H1 (cell line): ENCODE measurements around the gene SLC22A13. TPM values are rescaled to one million over a fixed set of nuclear protein-coding genes. Genes with fewer than 3 reads are reported as not detected.

Source experiments
- CTCF ChIA-PET: fragments of 300-600 bp; sonication (Branson Sonifier 250); formaldehyde crosslinking; loops from one replicate; lab custom pipeline; 2021; ENCODE audit not compliant: partially characterized antibody; lab: Charles Lee
- POLR2A ChIA-PET: fragments of 300-600 bp; sonication (Branson Sonifier 250); formaldehyde crosslinking; loops from one replicate; lab custom pipeline; 2021; ENCODE audit warnings: inconsistent platforms; ENCODE audit not compliant: partially characterized antibody; lab: Charles Lee
- DNase-seq, 2 experiments: peaks; one replicate each; pipeline versions ENCODE4 v3.0.0 to v3.0.0-alpha.2; 2010 to 2022; ENCODE audit warnings: low spot score in 2 of 2, low read depth in 1 of 2, mixed read lengths in 1 of 2
- FAIRE-seq: peaks from 2 replicates; lab custom pipeline; 2011; peaks lifted over from hg19 to GRCh38; lab: Jason Lieb, UNC
- H2AFZ ChIP-seq: 2 replicates; pipeline ENCODE4 v1.8.1; 2012; ENCODE audit warnings: low read length, inconsistent platforms
- H2AK5ac ChIP-seq: 2 replicates; pipeline ENCODE4 v1.6.1; 2013; ENCODE audit warnings: low read depth, low read length
- H2BK120ac ChIP-seq: replicated peaks from 2 replicates; pipeline ENCODE3; 2013; ENCODE audit warnings: low read depth, low read length, inconsistent platforms
- H2BK12ac ChIP-seq: 2 replicates; pipeline ENCODE4 v1.6.1; 2013; ENCODE audit warnings: low read depth, low read length
- H2BK15ac ChIP-seq: 2 replicates; pipeline ENCODE4 v1.6.1; 2013; ENCODE audit warnings: low read length
- H2BK20ac ChIP-seq: 2 replicates; pipeline ENCODE4 v1.6.1; 2013; ENCODE audit warnings: low read length
- H2BK5ac ChIP-seq: 2 replicates; pipeline ENCODE4 v1.6.1; 2013; ENCODE audit warnings: low read depth, low read length
- H3K14ac ChIP-seq: 2 replicates; pipeline ENCODE4 v1.6.1; 2013; ENCODE audit warnings: inconsistent platforms; ENCODE audit not compliant: insufficient read length
- H3K18ac ChIP-seq: 2 replicates; pipeline ENCODE4 v1.6.1; 2013; ENCODE audit warnings: low read length; ENCODE audit errors: extremely low read depth
- H3K23ac ChIP-seq: 2 replicates; pipeline ENCODE4 v1.6.1; 2013; ENCODE audit warnings: inconsistent platforms; ENCODE audit not compliant: insufficient read length
- H3K23me2 ChIP-seq: 2 replicates; pipeline ENCODE4 v1.6.1; 2013; ENCODE audit warnings: low read depth, low read length
- H3K27ac ChIP-seq: 2 replicates; pipeline ENCODE4 v1.6.1; 2011; ENCODE audit warnings: low read depth, low read length, inconsistent platforms
- H3K27me3 ChIP-seq, 4 experiments: replicated peaks in 1 of 4; 1 replicate in 1 of 4; 2 replicates in 3 of 4; pipeline versions ENCODE4 v1.6.1 to v1.8.1; 2011 to 2013; ENCODE audit warnings: low read length in 3 of 4, mild to moderate bottlenecking in 3 of 4, inconsistent platforms in 2 of 4, mixed read lengths in 2 of 4, moderate library complexity in 1 of 4; ENCODE audit not compliant: control insufficient read depth in 3 of 4, insufficient read depth in 3 of 4; ENCODE audit errors: extremely low read depth in 1 of 4
- H3K36me3 ChIP-seq, 4 experiments: 2 replicates each; pipeline versions ENCODE4 v1.6.1 to v1.8.1; 2011 to 2013; ENCODE audit warnings: mild to moderate bottlenecking in 4 of 4, low read length in 3 of 4, moderate library complexity in 2 of 4, control low read depth in 1 of 4, inconsistent platforms in 1 of 4; ENCODE audit not compliant: insufficient read depth in 4 of 4, control insufficient read depth in 2 of 4
- H3K4ac ChIP-seq: replicated peaks from 2 replicates; pipeline ENCODE3; 2013; ENCODE audit warnings: low read length, low read depth, mixed read lengths, inconsistent platforms; ENCODE audit not compliant: insufficient read length
- H3K4me1 ChIP-seq, 4 experiments: replicated peaks in 1 of 4; 1 replicate in 1 of 4; 2 replicates in 3 of 4; pipeline versions ENCODE4 v1.6.1 to v1.8.1; 2011 to 2013; ENCODE audit warnings: low read length in 3 of 4, inconsistent platforms in 2 of 4, mixed read lengths in 1 of 4; ENCODE audit not compliant: insufficient read depth in 4 of 4, control insufficient read depth in 3 of 4
- H3K4me2 ChIP-seq, 2 experiments: 2 replicates each; pipeline versions ENCODE4 v1.6.1 to v1.8.1; 2011 to 2013; ENCODE audit warnings: low read depth in 2 of 2, low read length in 2 of 2, control low read depth in 1 of 2, inconsistent platforms in 1 of 2, mild to moderate bottlenecking in 1 of 2; ENCODE audit not compliant: insufficient read depth in 1 of 2
- H3K4me3 ChIP-seq, 4 experiments: fragments of 200-600, 300-600 bp in 1 of 4; sonication (generic), shearing (Covaris generic), sonication (Bioruptor Twin) in 1 of 4; 2 replicates each; pipeline versions ENCODE4 v1.5.1 to v1.8.1; 2011 to 2016; ENCODE audit warnings: low read length in 4 of 4, low read depth in 3 of 4, control low read depth in 2 of 4, inconsistent platforms in 2 of 4, mild to moderate bottlenecking in 2 of 4, mixed read lengths in 1 of 4, moderate library complexity in 1 of 4; ENCODE audit not compliant: insufficient read depth in 2 of 4; ENCODE audit errors: extremely low read depth in 1 of 4
- H3K56ac ChIP-seq: replicated peaks from 2 replicates; pipeline ENCODE3; 2013; ENCODE audit warnings: low read depth, mild to moderate bottlenecking, mixed read lengths, low read length, inconsistent platforms; ENCODE audit not compliant: insufficient read length
- H3K79me1 ChIP-seq: 2 replicates; pipeline ENCODE4 v1.6.1; 2013; ENCODE audit warnings: low read depth, low read length, control low read depth
- H3K79me2 ChIP-seq, 2 experiments: 2 replicates each; pipeline versions ENCODE4 v1.6.1 to v1.8.1; 2012 to 2013; ENCODE audit warnings: low read length in 2 of 2, mild to moderate bottlenecking in 2 of 2, inconsistent platforms in 1 of 2; ENCODE audit not compliant: insufficient read depth in 2 of 2, control insufficient read depth in 1 of 2
- H3K9ac ChIP-seq, 4 experiments: replicated peaks in 1 of 4; 1 replicate in 1 of 4; 2 replicates in 3 of 4; pipeline versions ENCODE4 v1.6.1 to v1.8.1; 2011 to 2013; ENCODE audit warnings: low read depth in 3 of 4, low read length in 3 of 4, control low read depth in 2 of 4, mild to moderate bottlenecking in 2 of 4, moderate library complexity in 2 of 4, inconsistent platforms in 1 of 4; ENCODE audit errors: extremely low read depth in 1 of 4
- H3K9me3 ChIP-seq, 2 experiments: 2 replicates each; pipeline versions ENCODE4 v1.6.1 to v1.8.1; 2012 to 2013; ENCODE audit warnings: mild to moderate bottlenecking in 2 of 2, moderate library complexity in 2 of 2, control low read depth in 1 of 2, inconsistent platforms in 1 of 2, low read depth in 1 of 2, low read length in 1 of 2, mixed read lengths in 1 of 2; ENCODE audit not compliant: insufficient read depth in 2 of 2
- H4K20me1 ChIP-seq, 2 experiments: replicated peaks in 1 of 2; 2 replicates each; pipeline versions ENCODE3 to v1.8.1; 2011 to 2013; ENCODE audit warnings: inconsistent platforms in 2 of 2, low read length in 2 of 2, mild to moderate bottlenecking in 1 of 2; ENCODE audit not compliant: insufficient read depth in 2 of 2, control insufficient read depth in 1 of 2
- H4K5ac ChIP-seq: 2 replicates; pipeline ENCODE4 v1.6.1; 2013; ENCODE audit warnings: low read length, low read depth, mixed read lengths, inconsistent platforms; ENCODE audit not compliant: insufficient read length
- H4K8ac ChIP-seq: 2 replicates; pipeline ENCODE4 v1.8.0; 2013; ENCODE audit warnings: mild to moderate bottlenecking, moderate library complexity, low read length, inconsistent platforms; ENCODE audit not compliant: insufficient read depth; ENCODE audit errors: extremely low read depth
- H4K91ac ChIP-seq: replicated peaks from 2 replicates; pipeline ENCODE3; 2013; ENCODE audit warnings: low read length, mixed read lengths, inconsistent platforms; ENCODE audit not compliant: insufficient read length
- WGBS, 2 experiments: shearing (Covaris generic) in 1 of 2; methylation state at CpG; one replicate each; pipeline versions ENCODE4 v1.1.6 to v1.1.7; 2013 to 2015; ENCODE audit warnings: low lambda C conversion rate in 2 of 2, mixed read lengths in 2 of 2, inconsistent platforms in 1 of 2, low coverage in 1 of 2, missing lambda C conversion rate in 1 of 2; ENCODE audit not compliant: insufficient replicate concordance in 2 of 2, insufficient coverage in 1 of 2, insufficient read length in 1 of 2; ENCODE audit errors: extremely low coverage in 1 of 2, missing lambda C conversion rate in 1 of 2; 5-methylcytosine and 5-hydroxymethylcytosine counted together
- polyA plus RNA-seq, 7 experiments: library from polyadenylated mRNA; depleted of rRNA in 3 of 7; stranded (reverse) in 5 of 7; unstranded in 2 of 7; fragments of >200 nt in 5 of 7; fragments of 200-250 nt in 2 of 7; gene quantifications; 1 replicate in 5 of 7; 2 replicates in 1 of 7; 4 replicates in 1 of 7; pipeline versions ENCODE4 v1.2.1 to v1.2.3, GENCODE V29; 2011 to 2013; ENCODE audit warnings: missing spikeins in 2 of 7, mixed read lengths in 2 of 7
- total RNA-seq: library from RNA; stranded (reverse); fragmentation: NEBNext Ultra II Directional; extraction: Animal tissue kit (Norgen Biotek cat#: 25700); gene quantifications from 2 replicates; pipeline ENCODE4 v1.2.1, GENCODE V29; 2021
- TF ChIP-seq, protein P1 (sequence below): IDR thresholded peaks from 2 replicates; pipeline ENCODE4 v1.6.1; 2012; ENCODE audit warnings: low read length, inconsistent platforms
- TF ChIP-seq, protein P2 (sequence below): IDR thresholded peaks from 2 replicates; pipeline ENCODE4 v1.6.1; 2012; ENCODE audit warnings: inconsistent platforms

The SLC22A13 gene
- total and polyA plus RNA-seq, 2 of the 8 experiments (the other 6 are each of a cell fraction or from before 2014, with no cell fraction given), result 0.05 to 0.41 TPM

DNA sequence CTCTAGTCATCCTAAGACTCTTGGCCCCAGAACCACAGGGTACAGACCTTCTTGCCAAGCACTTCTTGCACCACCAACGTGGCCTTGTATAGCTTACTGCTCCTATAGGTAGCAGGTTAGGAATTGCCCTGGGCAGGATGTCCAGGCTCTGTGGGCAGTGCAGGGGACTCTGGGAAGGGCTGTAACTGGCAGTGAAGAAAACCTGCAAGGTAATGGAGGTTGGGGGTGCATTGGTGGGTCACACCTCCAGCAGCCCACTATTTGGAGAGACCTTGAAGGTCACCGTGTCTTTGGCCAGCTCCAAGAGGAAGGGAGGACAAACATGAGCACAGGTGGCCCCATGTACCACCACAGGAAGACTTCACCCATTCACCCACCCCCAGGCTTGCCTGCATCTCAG lies 59.6 kb downstream of the SLC22A13 start:
- no peak for FAIRE-seq
- H4K5ac ChIP-seq, result no peak overlapping the region
- no peak overlapping the region for H3K4me3 ChIP-seq
- H3K9me3 ChIP-seq, result peaks cover 0 to 4% of the 10 kb centered on the region in 2 experiments; a peak in 1 of 4 replicates
- H3K56ac ChIP-seq, result no peak overlapping the region
- H3K4me2 ChIP-seq, result no peak overlapping the region
- ChIA-PET CTCF (interaction anchor here (0.7 to 2.5 kb wide), 6 partner anchors 10 to 200 kb away, joined by 3 to 10 read pairs (median 4); no protein-coding TSS in a partner anchor), POLR2A (interaction anchor here (1.1 kb wide), 1 partner anchor 11 kb away, joined by 3 read pairs; no protein-coding TSS in a partner anchor)
- no peak overlapping the region for H2BK5ac ChIP-seq
- H3K4ac ChIP-seq, result no peak overlapping the region
- H2AFZ ChIP-seq, result no peak overlapping the region
- H4K8ac ChIP-seq, result no peak overlapping the region; the same call in 1 of the 2 replicates
- no peak overlapping the region for H2BK15ac ChIP-seq
- no peak overlapping the region for H2BK20ac ChIP-seq
- peak in 1 of 2 experiments; percentile 28 for DNase-seq
- no peak overlapping the region for H2AK5ac ChIP-seq
- no peaks in the 10 kb centered on the region for H3K36me3 ChIP-seq
- no peak overlapping the region for H4K91ac ChIP-seq
- no peaks in the 10 kb centered on the region for H3K79me2 ChIP-seq
- H2BK12ac ChIP-seq, result no peak overlapping the region
- H3K79me1 ChIP-seq, result no peaks in the 10 kb centered on the region
- no peak overlapping the region for H3K9ac ChIP-seq
- no peak overlapping the region for H3K23ac ChIP-seq
- H3K14ac ChIP-seq, result no peak overlapping the region
- no peaks in the 10 kb centered on the region; a peak in 2 of 7 replicates for H3K27me3 ChIP-seq
- H3K18ac ChIP-seq, result no peak overlapping the region
- no peak overlapping the region for H2BK120ac ChIP-seq
- WGBS, 2 experiments, result 82% methylated on average over 2 of the region's 2 CpGs; no CpG with 5 or more reads in 1 of the 2 experiments
- H3K27ac ChIP-seq, result no peak overlapping the region
- H4K20me1 ChIP-seq, result no peaks in the 10 kb centered on the region
- no peaks in the 10 kb centered on the region for H3K4me1 ChIP-seq
- no peaks in the 10 kb centered on the region for H3K23me2 ChIP-seq
- TF ChIP-seq, protein P1, sequence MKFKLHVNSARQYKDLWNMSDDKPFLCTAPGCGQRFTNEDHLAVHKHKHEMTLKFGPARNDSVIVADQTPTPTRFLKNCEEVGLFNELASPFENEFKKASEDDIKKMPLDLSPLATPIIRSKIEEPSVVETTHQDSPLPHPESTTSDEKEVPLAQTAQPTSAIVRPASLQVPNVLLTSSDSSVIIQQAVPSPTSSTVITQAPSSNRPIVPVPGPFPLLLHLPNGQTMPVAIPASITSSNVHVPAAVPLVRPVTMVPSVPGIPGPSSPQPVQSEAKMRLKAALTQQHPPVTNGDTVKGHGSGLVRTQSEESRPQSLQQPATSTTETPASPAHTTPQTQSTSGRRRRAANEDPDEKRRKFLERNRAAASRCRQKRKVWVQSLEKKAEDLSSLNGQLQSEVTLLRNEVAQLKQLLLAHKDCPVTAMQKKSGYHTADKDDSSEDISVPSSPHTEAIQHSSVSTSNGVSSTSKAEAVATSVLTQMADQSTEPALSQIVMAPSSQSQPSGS, result no peak
- TF ChIP-seq, protein P2, sequence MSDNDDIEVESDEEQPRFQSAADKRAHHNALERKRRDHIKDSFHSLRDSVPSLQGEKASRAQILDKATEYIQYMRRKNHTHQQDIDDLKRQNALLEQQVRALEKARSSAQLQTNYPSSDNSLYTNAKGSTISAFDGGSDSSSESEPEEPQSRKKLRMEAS, result no peak
